ENCODE data around the gene MAPK11. TPM values are rescaled to one million over a fixed set of nuclear protein-coding genes. Genes with fewer than 3 reads are reported as not detected.
A peak's percentile ranks its signal among the peaks of the same experiment; 100 is the strongest.

The MAPK11 gene
- polyA plus RNA-seq, 1 donor (not counting 4 experiments of a cell fraction or from before 2014, with no cell fraction given) = 4.6 TPM

DNA sequence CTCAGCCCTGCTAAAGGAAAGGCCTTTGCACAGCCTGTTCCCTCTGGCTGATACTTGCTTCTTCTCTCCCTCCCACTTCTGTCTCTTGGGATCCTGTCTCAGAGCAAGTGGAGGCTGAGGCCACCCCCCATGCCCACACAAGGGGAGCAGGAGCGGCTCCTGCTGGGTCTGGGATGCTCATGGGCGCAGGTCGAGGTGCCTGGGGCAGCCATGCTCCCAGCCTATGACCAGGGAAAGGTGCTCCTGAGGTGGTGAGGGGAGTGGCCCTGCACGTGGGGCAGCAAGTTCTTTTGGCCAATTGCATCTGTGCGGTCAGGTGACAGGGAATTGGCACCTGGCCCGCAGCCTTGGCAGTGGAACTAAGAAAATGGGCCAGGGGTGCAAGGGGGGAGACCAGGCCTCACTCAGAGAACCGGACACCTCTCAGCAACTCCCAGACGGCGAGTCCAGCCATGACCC, 1.5 kb downstream of the MAPK11 start:
- Histone ChIP-seq H3K9me3 (ENCODE audit: control insufficient read depth, low read depth, low read length) (no peaks in the 10 kb centered on the region), H2AFZ (ENCODE audit: control insufficient read depth, low read length) (no peak overlapping the region), H3K4me2 (ENCODE audit: control insufficient read depth, extremely low read depth, insufficient read depth, low read depth, low read length) (peak overlapping the region; percentile 48)

GRCh38 chr22:50267591-50268390, 2.4 kb downstream of the MAPK11 start:
- FAIRE-seq = no peak
- H4K20me1 ChIP-seq (ENCODE audit: control insufficient read depth, extremely low read depth, insufficient read depth, low read length) = peaks cover 3% of the 10 kb centered on the region
- dilution Hi-C loops (cut with MboI; ENCODE audit: extremely low pct_ligation_motif_present, low sequenced_read_pairs) = no loop called here
- H3K79me2 ChIP-seq (ENCODE audit: control insufficient read depth, insufficient read depth, low read length) = no peaks in the 10 kb centered on the region
- peak overlapping the region; percentile 48 for H3K4me2 ChIP-seq (ENCODE audit: control insufficient read depth, extremely low read depth, insufficient read depth, low read depth, low read length)
- no peak overlapping the region for H3K27ac ChIP-seq (ENCODE audit: control insufficient read depth, insufficient read depth, low read length)
- H3K36me3 ChIP-seq (ENCODE audit: control insufficient read depth in 2 of 2, extremely low read depth in 1 of 2, insufficient read depth in 2 of 2, low read length in 2 of 2) = peaks cover 0 to 1% of the 10 kb centered on the region in 2 experiments
- no peak for DNase-seq (ENCODE audit: low read depth, low spot score)
- H2AFZ ChIP-seq (ENCODE audit: control insufficient read depth, low read length) = no peak overlapping the region
- H3K9me1 ChIP-seq (ENCODE audit: control insufficient read depth, extremely low read depth, insufficient read depth, low read length) = no peaks in the 10 kb centered on the region
- H3K9ac ChIP-seq (ENCODE audit: control insufficient read depth, extremely low read depth, insufficient read depth, low read length) = no peak overlapping the region
- TF ChIP-seq, protein P1, sequence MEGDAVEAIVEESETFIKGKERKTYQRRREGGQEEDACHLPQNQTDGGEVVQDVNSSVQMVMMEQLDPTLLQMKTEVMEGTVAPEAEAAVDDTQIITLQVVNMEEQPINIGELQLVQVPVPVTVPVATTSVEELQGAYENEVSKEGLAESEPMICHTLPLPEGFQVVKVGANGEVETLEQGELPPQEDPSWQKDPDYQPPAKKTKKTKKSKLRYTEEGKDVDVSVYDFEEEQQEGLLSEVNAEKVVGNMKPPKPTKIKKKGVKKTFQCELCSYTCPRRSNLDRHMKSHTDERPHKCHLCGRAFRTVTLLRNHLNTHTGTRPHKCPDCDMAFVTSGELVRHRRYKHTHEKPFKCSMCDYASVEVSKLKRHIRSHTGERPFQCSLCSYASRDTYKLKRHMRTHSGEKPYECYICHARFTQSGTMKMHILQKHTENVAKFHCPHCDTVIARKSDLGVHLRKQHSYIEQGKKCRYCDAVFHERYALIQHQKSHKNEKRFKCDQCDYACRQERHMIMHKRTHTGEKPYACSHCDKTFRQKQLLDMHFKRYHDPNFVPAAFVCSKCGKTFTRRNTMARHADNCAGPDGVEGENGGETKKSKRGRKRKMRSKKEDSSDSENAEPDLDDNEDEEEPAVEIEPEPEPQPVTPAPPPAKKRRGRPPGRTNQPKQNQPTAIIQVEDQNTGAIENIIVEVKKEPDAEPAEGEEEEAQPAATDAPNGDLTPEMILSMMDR (optimal IDR thresholded peaks at IDR 0.05 in 1 of 3, IDR thresholded peaks at IDR 0.05 in 1 of 3, conservative IDR thresholded peaks at IDR 0.05 in 1 of 3; ENCODE audit: extremely low read depth in 1 of 3, insufficient read depth in 2 of 3, low read length in 3 of 3) = peak in 2 of 3 experiments; percentile 34 to 52
- TF ChIP-seq EZH2 (IDR thresholded peaks at IDR 0.05; ENCODE audit: low read length) = no peak
- H3K4me3 ChIP-seq (ENCODE audit: control insufficient read depth in 2 of 3, extremely low read depth in 1 of 3, insufficient read depth in 2 of 3, low read depth in 1 of 3, low read length in 3 of 3) = peak overlapping the region in 2 of 3 experiments; percentile 10 to 13
- H3K27me3 ChIP-seq (ENCODE audit: control insufficient read depth, extremely low read depth, insufficient read depth, low read length) = peaks cover 5% of the 10 kb centered on the region
- no peaks in the 10 kb centered on the region for H3K9me3 ChIP-seq (ENCODE audit: control insufficient read depth, low read depth, low read length)
- H3K4me1 ChIP-seq (ENCODE audit: control insufficient read depth, extremely low read depth, insufficient read depth, low read length) = peaks cover 23% of the 10 kb centered on the region

More for the DNA sequence above, 1.5 kb downstream of the MAPK11 start:
- DNase-seq (ENCODE audit: low read depth, low spot score) = no peak
- Histone ChIP-seq H4K20me1 (ENCODE audit: control insufficient read depth, extremely low read depth, insufficient read depth, low read length) (peaks cover 3% of the 10 kb centered on the region), H3K79me2 (ENCODE audit: control insufficient read depth, insufficient read depth, low read length) (no peaks in the 10 kb centered on the region), H3K4me3 (ENCODE audit: control insufficient read depth in 2 of 3, extremely low read depth in 1 of 3, insufficient read depth in 2 of 3, low read depth in 1 of 3, low read length in 3 of 3) (no peak overlapping the region), H3K4me1 (ENCODE audit: control insufficient read depth, extremely low read depth, insufficient read depth, low read length) (peaks cover 20% of the 10 kb centered on the region), H3K9me1 (ENCODE audit: control insufficient read depth, extremely low read depth, insufficient read depth, low read length) (no peaks in the 10 kb centered on the region), H3K27me3 (ENCODE audit: control insufficient read depth, extremely low read depth, insufficient read depth, low read length) (peaks cover 5% of the 10 kb centered on the region), H3K9ac (ENCODE audit: control insufficient read depth, extremely low read depth, insufficient read depth, low read length) (no peak overlapping the region), H3K36me3 (ENCODE audit: control insufficient read depth in 2 of 2, extremely low read depth in 1 of 2, insufficient read depth in 2 of 2, low read length in 2 of 2) (peaks cover 0 to 2% of the 10 kb centered on the region in 2 experiments), H3K27ac (ENCODE audit: control insufficient read depth, insufficient read depth, low read length) (no peak overlapping the region)
- no peak for FAIRE-seq
- dilution Hi-C loops (cut with MboI; ENCODE audit: extremely low pct_ligation_motif_present, low sequenced_read_pairs) = no loop called here
- TF ChIP-seq, protein P1 (optimal IDR thresholded peaks at IDR 0.05 in 1 of 3, IDR thresholded peaks at IDR 0.05 in 1 of 3, conservative IDR thresholded peaks at IDR 0.05 in 1 of 3; ENCODE audit: extremely low read depth in 1 of 3, insufficient read depth in 2 of 3, low read length in 3 of 3) = no peak
- no peak for TF ChIP-seq EZH2 (IDR thresholded peaks at IDR 0.05; ENCODE audit: low read length)

All from keratinocyte (primary cell).